Measurements from ENCODE around the gene GLP2R.

GLP2R gene

DNA sequence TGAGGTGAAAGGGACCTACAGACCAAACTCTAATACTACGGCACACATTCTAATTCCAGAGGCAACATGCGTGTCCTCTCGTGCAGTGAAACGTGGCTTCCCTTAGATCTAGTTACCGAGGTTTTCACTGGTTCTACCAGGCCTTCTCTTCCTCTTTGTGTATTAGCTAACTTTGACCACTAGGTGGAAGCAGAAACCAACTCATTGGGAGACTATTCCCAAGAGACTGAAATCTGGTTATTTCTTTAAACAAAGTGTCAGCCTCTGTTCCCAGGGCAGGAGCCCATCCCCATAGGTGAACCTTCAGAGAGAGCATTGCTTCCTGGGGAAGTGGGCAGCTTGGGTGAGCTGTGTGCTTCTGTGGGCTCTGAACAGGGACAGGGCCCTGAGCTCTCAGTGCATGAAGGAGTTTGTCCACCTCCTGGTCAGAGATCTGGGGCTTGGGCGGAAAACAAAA is 99.0 kb downstream of the GLP2R start:
- H2AFZ ChIP-seq, result peak overlapping the region; percentile 69
- H3K9ac ChIP-seq, result no peak overlapping the region
- no peaks in the 10 kb centered on the region for H3K9me3 ChIP-seq (ENCODE audit: control insufficient read depth, low read length)
- no peaks in the 10 kb centered on the region for H3K27me3 ChIP-seq (ENCODE audit: control insufficient read depth, insufficient read depth, low read length)
- no peak overlapping the region for H3K4me2 ChIP-seq (ENCODE audit: low read length)
- H3K36me3 ChIP-seq (ENCODE audit: control insufficient read depth, insufficient read depth, low read length), result no peaks in the 10 kb centered on the region
- H3K4me3 ChIP-seq (ENCODE audit: low read depth, low read length), result no peak overlapping the region
- no peaks in the 10 kb centered on the region for H3K79me2 ChIP-seq
- no peaks in the 10 kb centered on the region for H3K4me1 ChIP-seq
- H3K27ac ChIP-seq, result no peak overlapping the region
- TF ChIP-seq CTCF (IDR thresholded peaks at IDR 0.05), result peak; percentile 78

GRCh38 chr17:9925457-9925856 is 99.7 kb downstream of the GLP2R start:
- H3K27ac ChIP-seq, result no peak overlapping the region
- no peak overlapping the region for H2AFZ ChIP-seq
- H3K9ac ChIP-seq, result no peak overlapping the region
- no peaks in the 10 kb centered on the region for H3K4me1 ChIP-seq
- H3K36me3 ChIP-seq (ENCODE audit: control insufficient read depth, insufficient read depth, low read length), result no peaks in the 10 kb centered on the region
- no peak overlapping the region for H3K4me3 ChIP-seq (ENCODE audit: low read depth, low read length)
- no peaks in the 10 kb centered on the region for H3K9me3 ChIP-seq (ENCODE audit: control insufficient read depth, low read length)
- no peak for TF ChIP-seq CTCF (IDR thresholded peaks at IDR 0.05)
- H3K27me3 ChIP-seq (ENCODE audit: control insufficient read depth, insufficient read depth, low read length), result no peaks in the 10 kb centered on the region
- H3K4me2 ChIP-seq (ENCODE audit: low read length), result no peak overlapping the region
- H3K79me2 ChIP-seq, result no peaks in the 10 kb centered on the region

DNA sequence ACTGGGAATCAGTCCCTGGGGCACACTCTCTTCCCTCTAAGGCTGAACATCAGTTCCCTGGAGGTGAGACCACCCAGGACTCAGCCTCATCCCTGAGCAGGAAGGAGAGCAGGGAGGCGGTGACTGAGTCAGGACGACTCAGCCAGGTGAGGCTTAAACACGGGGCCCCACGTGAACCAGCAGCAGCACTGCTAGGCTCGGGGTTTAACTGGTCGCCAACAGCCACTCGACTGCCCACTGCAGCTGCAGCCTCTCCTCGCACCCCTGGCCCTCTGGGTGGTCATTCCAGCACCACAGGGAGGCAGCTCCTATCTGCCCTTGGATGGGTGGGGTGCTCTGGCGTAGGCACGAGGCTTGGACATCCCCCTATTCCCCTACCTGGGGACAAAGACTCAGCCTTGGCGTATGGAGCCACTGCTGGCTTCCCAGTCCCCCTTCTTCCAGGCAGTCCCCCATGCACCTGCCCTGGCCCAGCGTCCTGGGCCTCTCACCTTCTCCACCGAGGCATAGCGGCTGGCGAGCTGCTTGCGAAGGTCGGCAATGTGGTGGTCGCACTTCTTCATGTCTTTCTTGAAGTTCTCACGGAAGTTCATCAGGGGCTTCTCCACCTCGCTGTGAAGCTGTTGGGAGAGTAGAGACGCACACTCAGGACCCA is 100.6 kb downstream of the GLP2R start:
- Histone ChIP-seq H3K79me2 (no peaks in the 10 kb centered on the region), H2AFZ (no peak overlapping the region), H3K9me3 (ENCODE audit: control insufficient read depth, low read length) (no peaks in the 10 kb centered on the region), H3K36me3 (ENCODE audit: control insufficient read depth, insufficient read depth, low read length) (no peaks in the 10 kb centered on the region), H3K4me2 (ENCODE audit: low read length) (no peak overlapping the region), H3K27me3 (ENCODE audit: control insufficient read depth, insufficient read depth, low read length) (no peaks in the 10 kb centered on the region), H3K4me1 (no peaks in the 10 kb centered on the region), H3K9ac (no peak overlapping the region), H3K4me3 (ENCODE audit: low read depth, low read length) (no peak overlapping the region), H3K27ac (no peak overlapping the region)
- no peak for TF ChIP-seq CTCF (IDR thresholded peaks at IDR 0.05)

- peak; percentile 8 for TF ChIP-seq CTCF (IDR thresholded peaks at IDR 0.05)
- Histone ChIP-seq H3K9ac (no peak overlapping the region), H3K36me3 (ENCODE audit: control insufficient read depth, insufficient read depth, low read length) (no peaks in the 10 kb centered on the region), H3K9me3 (ENCODE audit: control insufficient read depth, low read length) (no peaks in the 10 kb centered on the region), H3K27ac (no peak overlapping the region), H3K27me3 (ENCODE audit: control insufficient read depth, insufficient read depth, low read length) (no peaks in the 10 kb centered on the region), H3K4me2 (ENCODE audit: low read length) (no peak overlapping the region), H3K79me2 (no peaks in the 10 kb centered on the region), H3K4me1 (no peaks in the 10 kb centered on the region), H3K4me3 (ENCODE audit: low read depth, low read length) (no peak overlapping the region), H2AFZ (peak overlapping the region; percentile 33)
Measured at GRCh38 chr17:9928601-9929333, 103.0 kb downstream of the GLP2R start.
